ENCODE data around the gene RGP1.
A peak's percentile ranks its signal among the peaks of the same experiment; 100 is the strongest.

Gene RGP1

DNA sequence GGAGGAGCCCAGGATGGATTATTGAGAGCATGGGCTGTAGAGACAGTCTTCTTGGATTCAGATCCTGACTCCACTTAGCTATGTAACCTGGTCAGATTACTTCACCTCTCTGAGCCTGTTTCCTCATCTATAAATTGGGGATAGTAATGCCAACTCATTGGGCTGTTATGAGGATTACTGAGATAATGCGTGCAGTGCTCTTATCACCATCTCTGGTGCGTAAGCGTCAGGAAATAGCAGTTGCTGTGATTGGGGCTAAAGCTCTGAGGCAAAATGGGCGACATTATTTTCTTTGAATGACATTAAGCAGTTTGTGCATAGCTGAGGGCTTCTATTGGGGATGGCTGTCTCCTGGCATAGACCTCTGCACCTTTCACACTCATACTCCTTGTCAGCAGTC, 6.0 kb downstream of the RGP1 start:
- in situ Hi-C loops (cut with HindIII; ENCODE audit: low pct_ligation_motif_present, low sequenced_read_pairs): no loop called here
- Histone ChIP-seq H3K27ac (no peak overlapping the region), H3K27me3 (replicated peaks) (no peaks in the 10 kb centered on the region), H3K36me3 (replicated peaks) (peaks cover 27% of the 10 kb centered on the region), H3K4me3 (ENCODE audit: low read depth, low read length) (no peak overlapping the region)
- TF ChIP-seq, protein P1, sequence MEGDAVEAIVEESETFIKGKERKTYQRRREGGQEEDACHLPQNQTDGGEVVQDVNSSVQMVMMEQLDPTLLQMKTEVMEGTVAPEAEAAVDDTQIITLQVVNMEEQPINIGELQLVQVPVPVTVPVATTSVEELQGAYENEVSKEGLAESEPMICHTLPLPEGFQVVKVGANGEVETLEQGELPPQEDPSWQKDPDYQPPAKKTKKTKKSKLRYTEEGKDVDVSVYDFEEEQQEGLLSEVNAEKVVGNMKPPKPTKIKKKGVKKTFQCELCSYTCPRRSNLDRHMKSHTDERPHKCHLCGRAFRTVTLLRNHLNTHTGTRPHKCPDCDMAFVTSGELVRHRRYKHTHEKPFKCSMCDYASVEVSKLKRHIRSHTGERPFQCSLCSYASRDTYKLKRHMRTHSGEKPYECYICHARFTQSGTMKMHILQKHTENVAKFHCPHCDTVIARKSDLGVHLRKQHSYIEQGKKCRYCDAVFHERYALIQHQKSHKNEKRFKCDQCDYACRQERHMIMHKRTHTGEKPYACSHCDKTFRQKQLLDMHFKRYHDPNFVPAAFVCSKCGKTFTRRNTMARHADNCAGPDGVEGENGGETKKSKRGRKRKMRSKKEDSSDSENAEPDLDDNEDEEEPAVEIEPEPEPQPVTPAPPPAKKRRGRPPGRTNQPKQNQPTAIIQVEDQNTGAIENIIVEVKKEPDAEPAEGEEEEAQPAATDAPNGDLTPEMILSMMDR (IDR thresholded peaks at IDR 0.05; ENCODE audit: low read depth, low read length, missing control alignments): no peak
- no peak for DNase-seq

DNA sequence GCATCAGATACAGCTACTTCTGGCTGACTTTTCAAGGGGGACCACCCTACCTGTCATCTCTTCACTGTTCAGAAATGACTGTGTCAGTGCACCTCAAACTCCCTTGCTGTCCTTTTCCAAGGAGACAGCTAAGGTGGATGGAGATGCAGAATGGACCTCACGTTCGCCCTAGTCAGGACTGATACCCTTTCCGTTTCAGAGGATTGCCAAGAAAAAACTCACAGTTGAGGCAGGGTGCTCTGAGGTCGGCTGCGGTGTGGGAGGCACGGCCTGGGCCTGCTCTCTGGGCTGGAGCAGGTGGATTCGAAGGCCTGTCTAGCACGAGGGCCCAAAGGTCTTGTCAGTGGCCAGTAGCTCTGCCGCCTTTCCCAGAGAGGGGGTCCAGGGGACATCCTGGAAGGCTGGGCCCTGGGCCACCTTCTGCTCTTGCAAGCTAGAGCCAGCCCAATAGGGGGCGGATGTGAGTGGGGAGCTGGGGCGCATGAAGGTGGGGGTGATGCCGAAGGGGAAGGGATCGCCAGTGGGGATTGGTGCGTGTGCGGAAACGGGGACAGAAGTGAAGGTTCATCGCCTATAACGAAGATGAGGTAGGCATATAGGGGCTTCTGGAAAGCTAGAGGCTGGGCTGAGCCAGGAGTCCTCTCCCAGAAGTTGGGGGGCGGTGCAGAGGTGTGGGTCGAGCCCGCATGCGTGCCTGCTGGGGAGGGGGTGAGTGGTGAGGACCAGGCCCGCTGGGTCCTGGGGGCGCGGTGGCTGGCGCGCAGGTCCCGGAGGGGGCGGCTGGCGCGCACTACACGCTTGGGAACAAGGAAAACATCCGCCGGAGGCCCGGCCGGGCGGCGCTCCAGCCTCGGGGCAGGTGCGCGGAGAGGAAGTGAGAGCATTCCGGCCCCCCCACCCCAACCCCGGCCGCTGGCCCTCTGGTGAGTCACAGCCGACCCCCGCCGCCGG, 7.5 kb downstream of the RGP1 start:
- DNase-seq: no peak
- peaks cover 20% of the 10 kb centered on the region for H3K36me3 ChIP-seq (replicated peaks)
- H3K27ac ChIP-seq: no peak overlapping the region
- no peaks in the 10 kb centered on the region for H3K27me3 ChIP-seq (replicated peaks)
- peak overlapping the region; percentile 46 for H3K4me3 ChIP-seq (ENCODE audit: low read depth, low read length)
- TF ChIP-seq, protein P1 (IDR thresholded peaks at IDR 0.05; ENCODE audit: low read depth, low read length, missing control alignments): peak; percentile 80
- in situ Hi-C loops (cut with HindIII; ENCODE audit: low pct_ligation_motif_present, low sequenced_read_pairs): no loop called here

DNA sequence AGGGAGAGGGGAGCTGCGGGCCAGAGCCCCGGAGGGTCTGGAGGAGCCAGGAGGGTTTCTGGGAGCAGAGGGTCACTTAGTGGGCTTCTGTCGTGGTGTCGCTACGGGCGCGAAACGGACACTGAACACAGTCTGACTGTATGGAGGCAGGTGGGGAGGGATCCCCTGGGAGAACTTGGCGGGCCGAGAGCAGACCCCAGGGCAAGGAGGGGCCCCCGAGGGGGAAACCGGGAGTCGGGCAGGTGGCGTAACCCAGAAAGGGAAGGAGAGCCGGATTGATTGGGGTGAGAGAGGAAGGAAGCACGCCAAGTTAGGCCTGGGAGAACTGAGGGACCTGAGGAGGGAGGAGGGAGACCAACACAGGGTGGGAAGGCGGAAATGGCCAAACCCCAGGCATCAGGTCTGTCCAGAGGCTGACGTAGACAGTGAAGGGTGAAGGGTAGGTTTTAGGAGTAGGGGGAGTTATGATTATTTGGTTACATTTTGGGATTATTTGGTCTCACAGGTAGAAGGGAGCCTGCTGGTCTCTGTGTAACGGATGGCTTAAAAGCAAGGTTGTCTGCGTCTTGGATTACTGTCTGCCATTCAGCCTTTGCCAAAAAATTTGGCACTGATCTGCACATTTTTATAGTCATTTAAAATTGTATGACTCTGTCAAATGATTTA, 8.3 kb downstream of the RGP1 start:
- no peak for DNase-seq
- Histone ChIP-seq H3K4me3 (ENCODE audit: low read depth, low read length) (peak overlapping the region; percentile 46), H3K36me3 (replicated peaks) (peaks cover 13% of the 10 kb centered on the region), H3K27me3 (replicated peaks) (no peaks in the 10 kb centered on the region), H3K27ac (no peak overlapping the region)
- TF ChIP-seq, protein P1 (IDR thresholded peaks at IDR 0.05; ENCODE audit: low read depth, low read length, missing control alignments): no peak
- in situ Hi-C loops (cut with HindIII; ENCODE audit: low pct_ligation_motif_present, low sequenced_read_pairs): no loop called here

DNA sequence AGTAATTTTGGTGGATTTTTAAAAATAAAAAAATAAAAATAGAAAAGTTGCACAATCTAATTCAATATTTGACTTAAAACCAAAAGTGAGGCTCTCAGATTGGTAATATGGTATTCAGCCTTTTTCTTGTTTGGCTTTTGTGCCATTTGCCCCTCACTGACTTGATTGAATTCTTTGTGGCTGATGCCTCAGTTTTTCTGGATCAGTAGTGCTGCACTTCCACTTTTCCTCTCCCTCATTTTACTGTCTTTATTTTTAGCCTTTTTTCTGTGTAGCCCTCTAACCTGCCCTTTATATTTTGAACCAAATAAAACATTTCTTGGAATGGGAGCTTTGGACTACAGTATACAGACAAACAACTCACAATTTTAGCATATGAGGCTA, 8.8 kb downstream of the RGP1 start:
- Histone ChIP-seq H3K27me3 (replicated peaks) (no peaks in the 10 kb centered on the region), H3K4me3 (ENCODE audit: low read depth, low read length) (no peak overlapping the region), H3K27ac (no peak overlapping the region), H3K36me3 (replicated peaks) (peaks cover 8% of the 10 kb centered on the region)
- DNase-seq: no peak
- TF ChIP-seq, protein P1 (IDR thresholded peaks at IDR 0.05; ENCODE audit: low read depth, low read length, missing control alignments): no peak
- in situ Hi-C loops (cut with HindIII; ENCODE audit: low pct_ligation_motif_present, low sequenced_read_pairs): no loop called here

DNA sequence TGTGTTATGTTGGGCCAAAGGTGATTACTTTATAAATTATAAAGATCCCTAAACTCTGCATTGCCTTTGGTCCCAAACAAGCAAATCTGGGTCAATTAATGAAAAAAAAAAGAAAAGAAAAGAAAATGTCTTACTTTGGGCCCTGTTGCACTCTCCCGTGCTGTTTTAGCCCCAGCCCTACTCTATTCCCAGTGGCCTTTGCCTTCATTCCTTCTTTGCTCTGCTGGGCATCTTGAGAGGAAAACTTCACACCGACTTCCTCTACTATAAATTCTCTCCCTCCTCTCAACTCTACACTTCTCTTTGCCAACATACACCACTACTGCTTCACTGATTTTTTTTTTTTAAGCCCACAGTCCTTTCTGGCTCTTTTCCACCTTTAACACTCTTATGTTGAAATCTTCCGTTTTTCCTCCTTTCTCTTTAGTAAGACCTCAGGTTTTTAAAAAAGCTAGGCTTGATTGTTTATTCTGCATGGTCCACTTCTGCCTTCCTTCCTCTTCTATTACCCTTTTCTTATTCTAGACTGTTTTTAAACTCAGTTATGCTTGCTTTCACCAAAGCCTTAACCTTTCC, 9.5 kb downstream of the RGP1 start:
- DNase-seq: no peak
- H3K36me3 ChIP-seq (replicated peaks): peaks cover 1% of the 10 kb centered on the region
- H3K4me3 ChIP-seq (ENCODE audit: low read depth, low read length): no peak overlapping the region
- H3K27ac ChIP-seq: no peak overlapping the region
- in situ Hi-C loops (cut with HindIII; ENCODE audit: low pct_ligation_motif_present, low sequenced_read_pairs): no loop called here
- H3K27me3 ChIP-seq (replicated peaks): no peaks in the 10 kb centered on the region
- TF ChIP-seq, protein P1 (IDR thresholded peaks at IDR 0.05; ENCODE audit: low read depth, low read length, missing control alignments): no peak

Measured in brain microvascular endothelial cell (primary cell).